SK-N-DZ (cell line): ENCODE measurements around the gene UPK1A.
A peak's percentile ranks its signal among the peaks of the same experiment; 100 is the strongest.
"Not testable (repeated sequence)": the region's sequence is repeated elsewhere in the genome, so short reads cannot be mapped to it uniquely, and the experiment has no call there.

Experiments
- DNase-seq: peaks from one replicate; pipeline ENCODE4 v3.0.0-alpha.2; 2015; ENCODE audit warnings: low spot score

The UPK1A gene

DNA sequence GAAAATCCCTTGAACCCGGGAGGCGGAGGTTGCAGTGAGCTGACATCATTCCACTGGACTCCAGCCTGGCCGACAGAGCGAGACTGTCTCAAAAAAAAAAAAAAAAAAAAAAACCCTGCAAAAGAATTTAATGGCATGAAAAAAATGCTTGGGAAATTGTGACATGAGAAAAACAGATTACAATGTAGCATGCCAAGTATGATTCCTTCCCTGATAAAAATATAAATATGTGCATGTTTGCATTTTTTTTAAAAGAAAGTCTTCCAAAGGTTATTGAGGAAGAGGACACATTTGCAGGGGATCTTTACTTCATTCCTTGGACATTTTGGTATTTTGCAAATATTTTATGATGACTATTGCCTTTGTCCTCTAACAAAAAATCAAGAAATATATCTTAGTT, 23.5 kb downstream of the UPK1A start:
- no peak for DNase-seq

GRCh38 chr19:35691106-35691505, 24.8 kb downstream of the UPK1A start:
- DNase-seq, result not testable (repeated sequence)

DNA sequence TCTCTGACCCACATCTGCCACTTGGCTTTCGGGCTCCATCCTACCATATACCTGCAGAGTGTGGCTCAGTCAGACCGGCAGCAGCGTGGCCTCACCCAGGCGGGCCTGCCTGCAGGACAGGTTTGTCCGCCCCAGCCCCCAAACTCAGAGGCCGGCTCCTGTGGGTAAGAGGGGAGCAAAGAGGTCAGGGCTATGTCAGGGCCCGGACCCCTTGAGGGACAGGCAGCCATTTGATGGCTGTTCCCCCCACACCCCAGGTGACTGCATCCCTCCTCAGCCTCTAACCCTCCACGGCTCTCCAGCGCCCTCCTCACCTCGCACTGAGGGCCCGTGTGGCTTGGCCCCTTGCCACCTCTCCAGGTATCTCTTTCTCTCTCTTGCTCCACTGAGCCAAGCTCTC, 25.7 kb downstream of the UPK1A start:
- no peak for DNase-seq

DNA sequence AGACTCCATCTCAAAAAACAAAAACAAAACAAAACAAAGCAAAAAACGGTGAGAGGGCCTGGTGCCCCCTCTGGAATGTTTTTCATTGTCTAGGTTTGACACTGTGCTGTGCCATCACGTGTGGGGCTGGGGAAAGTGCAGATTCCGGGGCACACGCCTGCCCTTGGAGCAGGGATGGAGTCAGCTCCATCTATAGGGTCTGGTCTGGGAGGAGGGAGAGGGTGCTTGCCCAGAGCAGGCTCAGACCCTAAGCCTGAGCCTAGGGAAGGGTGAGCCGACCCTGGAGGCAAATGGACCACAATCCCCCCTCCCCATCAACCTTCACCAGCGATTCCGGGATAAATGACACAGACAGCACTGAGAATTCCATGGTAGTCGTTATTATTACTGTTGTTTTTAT, 27.1 kb downstream of the UPK1A start:
- DNase-seq, result no peak

DNA sequence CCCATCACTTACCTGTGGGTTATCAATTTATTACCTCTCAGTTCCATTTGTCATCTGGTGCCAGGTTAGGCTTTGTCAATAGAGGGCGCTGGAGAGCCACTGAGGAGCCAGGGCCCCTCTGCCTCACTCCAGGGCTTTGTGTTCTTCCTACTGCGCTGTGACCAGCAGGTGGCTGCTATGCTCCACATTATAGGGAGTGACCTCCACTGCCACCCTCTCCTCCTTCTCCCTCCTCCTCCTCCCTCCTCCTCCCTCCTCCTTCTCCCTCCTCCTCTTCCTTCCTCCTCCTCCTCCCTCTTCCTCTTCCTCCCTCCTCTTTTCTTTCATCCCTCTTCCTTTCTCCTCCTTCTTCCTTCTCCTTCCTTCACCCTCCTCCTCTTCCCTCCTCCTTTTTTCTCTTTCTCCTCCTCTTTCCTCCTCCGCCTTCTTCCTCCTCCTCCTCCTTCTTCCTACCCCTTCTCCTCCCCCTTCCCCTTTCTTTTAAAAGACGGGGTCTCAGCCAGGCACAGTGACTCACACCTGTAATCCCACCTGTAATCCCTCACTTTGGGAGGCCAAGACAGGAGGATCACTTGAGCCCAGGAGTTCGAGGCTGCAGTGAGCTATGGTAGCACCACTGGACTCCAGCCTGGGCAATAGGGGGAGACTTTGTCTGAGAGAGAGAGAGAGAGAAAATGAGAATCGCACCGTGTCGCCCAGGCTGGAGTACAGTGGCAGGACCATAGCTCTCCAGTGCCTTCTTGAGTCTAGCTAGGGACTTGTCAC, 27.7 kb downstream of the UPK1A start:
- DNase-seq, result peak; percentile 85

GRCh38 chr19:35695895-35696422, 29.6 kb downstream of the UPK1A start:
- DNase-seq, result no peak

- no peak for DNase-seq
These were observed 30.5 kb downstream of the UPK1A start for GRCh38 chr19:35696835-35697234.

DNA sequence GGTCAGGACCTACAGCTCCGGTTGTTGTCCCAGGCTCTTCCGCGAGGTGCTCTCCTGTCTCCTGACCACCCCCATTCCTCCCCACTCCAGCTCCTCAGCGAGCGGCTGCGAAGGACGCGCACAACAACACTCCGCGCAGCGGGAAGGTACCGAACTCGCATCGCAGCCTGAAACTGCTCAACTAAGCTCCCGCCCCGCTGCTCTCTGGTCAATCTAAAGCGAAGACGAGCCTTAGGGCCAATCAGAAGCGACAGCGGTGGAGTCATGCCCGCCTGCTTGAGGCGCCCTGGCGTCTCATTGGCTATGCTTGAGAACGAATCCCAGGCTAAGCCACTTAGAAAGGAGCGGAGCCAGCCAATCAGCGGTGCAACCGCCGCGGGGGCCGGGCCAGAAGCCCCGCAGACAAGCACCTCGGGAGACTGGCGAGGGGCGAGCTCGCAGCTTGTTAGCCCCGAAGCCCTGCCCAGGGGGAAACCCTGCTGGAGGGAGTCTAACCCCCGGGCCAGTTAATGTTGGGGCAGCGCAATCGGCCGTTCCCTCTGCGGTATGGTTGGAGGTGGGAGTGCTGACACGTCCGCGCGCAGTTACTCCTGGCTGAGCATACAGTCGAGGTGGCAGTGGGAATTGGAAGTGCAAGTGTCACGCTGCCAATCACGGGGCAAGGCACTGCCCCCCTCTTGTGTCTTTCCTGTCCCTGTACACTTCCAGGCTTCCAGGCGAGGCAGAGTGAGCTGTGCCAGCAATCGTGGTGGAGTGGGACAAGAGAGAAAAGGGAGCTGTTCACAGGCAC, 36.1 kb downstream of the UPK1A start:
- peak; percentile 98 for DNase-seq

DNA sequence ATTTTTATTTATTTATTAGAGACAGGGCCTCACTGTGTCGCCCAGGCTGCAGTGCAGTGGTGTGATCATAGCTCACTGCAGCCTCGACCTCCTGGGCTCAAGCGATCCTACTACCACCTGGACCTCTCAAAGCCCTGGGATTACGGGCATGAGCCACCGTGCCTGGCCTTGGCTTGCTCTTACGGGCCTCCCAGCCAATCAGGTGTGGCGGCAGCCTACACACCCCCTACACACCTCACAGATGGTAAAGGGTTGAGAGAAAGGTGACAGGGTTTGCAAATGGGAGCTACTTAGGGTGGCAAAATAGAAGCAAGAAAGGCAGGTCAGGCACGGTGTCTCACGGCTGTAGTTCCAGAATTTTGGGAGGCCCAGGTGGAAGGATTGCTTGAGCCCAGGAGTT, 37.0 kb downstream of the UPK1A start:
- no peak for DNase-seq

- DNase-seq, result peak; percentile 46
These were observed 37.9 kb downstream of the UPK1A start, which contains the start of gene ZBTB32 for GRCh38 chr19:35704218-35704617. Gene ZBTB32 (plus strand): TSS chr19:35704558. CDS start chr19:35714627, 10,069 bp downstream.

DNA sequence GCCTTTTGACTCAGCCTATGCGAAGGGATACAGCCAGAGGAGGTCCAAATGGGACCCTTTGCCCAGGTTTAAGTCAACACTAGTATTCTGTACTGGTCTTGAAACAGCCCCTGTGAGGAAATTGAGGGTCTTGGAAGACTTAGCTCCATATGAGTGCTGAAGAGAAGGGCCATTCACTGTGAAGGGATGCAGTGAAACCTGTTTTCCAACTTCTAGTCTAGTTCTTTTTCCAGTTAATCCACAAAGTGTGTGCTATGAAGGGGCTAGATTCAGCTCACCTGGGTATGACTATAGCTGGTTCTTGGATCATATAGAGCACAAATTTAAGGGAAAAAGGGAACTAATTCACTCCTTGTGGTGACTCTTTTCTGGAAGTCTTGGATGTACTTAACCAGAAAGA, 42.1 kb downstream of the UPK1A start:
- no peak for DNase-seq

GRCh38 chr19:35710784-35711723, 44.7 kb downstream of the UPK1A start:
- no peak for DNase-seq

- no peak for DNase-seq
These were observed 46.5 kb downstream of the UPK1A start for GRCh38 chr19:35712567-35713505.

DNA sequence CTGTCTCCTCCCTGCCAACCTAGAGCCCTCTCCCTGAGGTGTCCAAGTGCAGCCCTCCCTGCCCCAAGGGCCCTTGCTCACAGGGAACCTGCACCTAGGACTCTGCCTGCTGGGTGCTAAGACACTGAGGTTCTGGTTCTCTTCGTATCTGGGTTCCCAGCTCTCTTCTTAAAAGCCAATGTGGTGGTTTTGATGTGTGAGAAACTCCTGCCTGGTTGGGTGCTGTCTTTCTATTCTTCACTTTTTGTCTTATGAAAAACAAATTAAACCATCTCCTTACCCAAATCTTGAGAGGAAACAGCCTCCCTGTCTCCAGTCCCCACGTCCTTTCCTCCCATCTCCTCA, 47.2 kb downstream of the UPK1A start:
- no peak for DNase-seq

DNA sequence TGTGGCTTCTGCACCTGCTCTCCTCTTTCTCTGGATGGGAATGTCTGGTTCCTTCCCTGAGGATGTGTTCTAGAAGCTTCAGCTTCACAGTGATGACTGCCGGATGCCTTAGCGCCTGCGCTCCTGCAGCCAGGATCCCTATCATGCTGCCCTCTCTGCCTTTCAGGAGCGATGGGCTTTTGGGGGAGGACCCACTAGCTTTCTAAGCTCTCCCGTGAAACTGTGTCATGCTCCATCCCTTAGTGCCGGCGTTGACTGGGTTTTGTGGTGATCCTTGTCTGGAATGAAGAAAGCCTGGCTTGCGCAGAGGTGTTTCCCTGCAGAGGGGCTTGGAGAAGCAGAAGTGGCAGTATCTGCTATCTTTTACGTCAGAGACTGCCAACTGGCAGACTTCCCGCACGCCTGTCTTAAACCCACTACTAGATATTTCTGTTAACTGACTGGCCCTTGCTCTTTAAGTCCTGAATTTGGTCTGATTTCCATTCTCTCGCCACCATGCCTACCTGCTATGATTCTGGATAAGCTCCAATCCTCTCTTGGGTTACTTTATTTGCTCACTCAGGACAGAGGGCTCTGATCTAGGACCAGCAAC, 47.7 kb downstream of the UPK1A start:
- no peak for DNase-seq

DNA sequence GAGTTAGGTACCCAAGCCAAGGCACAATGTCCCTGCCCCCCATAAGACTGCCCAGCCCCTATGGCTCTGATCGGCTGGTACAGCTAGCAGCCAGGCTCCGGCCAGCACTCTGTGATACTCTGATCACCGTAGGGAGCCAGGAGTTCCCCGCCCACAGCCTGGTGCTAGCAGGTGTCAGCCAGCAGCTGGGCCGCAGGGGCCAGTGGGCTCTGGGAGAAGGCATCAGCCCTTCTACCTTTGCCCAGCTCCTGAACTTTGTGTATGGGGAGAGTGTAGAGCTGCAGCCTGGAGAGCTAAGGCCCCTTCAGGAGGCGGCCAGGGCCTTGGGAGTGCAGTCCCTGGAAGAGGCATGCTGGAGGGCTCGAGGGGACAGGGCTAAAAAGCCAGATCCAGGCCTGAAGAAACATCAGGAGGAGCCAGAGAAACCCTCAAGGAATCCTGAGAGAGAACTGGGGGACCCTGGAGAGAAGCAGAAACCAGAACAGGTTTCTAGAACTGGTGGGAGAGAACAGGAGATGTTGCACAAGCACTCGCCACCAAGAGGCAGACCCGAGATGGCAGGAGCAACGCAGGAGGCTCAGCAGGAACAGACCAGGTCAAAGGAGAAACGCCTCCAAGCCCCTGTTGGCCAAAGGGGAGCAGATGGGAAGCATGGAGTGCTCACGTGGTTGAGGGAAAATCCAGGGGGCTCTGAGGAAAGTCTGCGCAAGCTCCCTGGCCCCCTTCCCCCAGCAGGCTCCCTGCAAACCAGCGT, 48.5 kb downstream of the UPK1A start:
- no peak for DNase-seq

DNA sequence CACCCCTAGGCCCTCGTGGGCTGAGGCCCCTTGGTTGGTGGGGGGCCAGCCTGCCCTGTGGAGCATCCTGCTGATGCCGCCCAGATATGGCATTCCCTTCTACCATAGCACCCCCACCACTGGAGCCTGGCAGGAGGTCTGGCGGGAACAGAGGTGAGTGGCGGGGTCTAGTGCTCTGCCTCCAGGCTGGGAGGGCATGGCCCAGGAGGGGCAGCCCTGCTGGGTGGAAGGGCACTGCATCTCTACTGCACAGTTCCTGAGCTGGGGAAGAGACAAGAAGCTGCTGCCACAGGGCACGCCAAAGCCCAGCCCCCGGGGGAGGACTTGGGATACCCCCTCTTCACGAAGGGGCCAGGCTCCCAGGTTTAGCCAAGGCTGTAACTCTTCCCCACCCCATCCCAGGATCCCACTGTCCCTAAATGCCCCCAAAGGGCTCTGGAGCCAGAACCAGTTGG, 49.1 kb downstream of the UPK1A start:
- DNase-seq, result no peak

GRCh38 chr19:35715981-35716800, 49.9 kb downstream of the UPK1A start:
- no peak for DNase-seq
